HepG2 (cell line): Measurements from ENCODE around the gene ZNF48. TPM values are rescaled to one million over a fixed set of nuclear protein-coding genes. Genes with fewer than 3 reads are reported as not detected.
A peak's percentile ranks its signal among the peaks of the same experiment; 100 is the strongest.

Experiments used
- ARNT2 ChIP-seq: sonication (generic); formaldehyde crosslinking; IDR thresholded peaks from 2 replicates; pipeline ENCODE4 v1.8.0; 2022; ENCODE audit warnings: mild to moderate bottlenecking, low read depth, missing genetic modification reagents, moderate library complexity
- ATRX ChIP-seq: sonication (generic); formaldehyde crosslinking; IDR thresholded peaks from 2 replicates; pipeline ENCODE4 v1.4.0; 2020; ENCODE audit warnings: missing genetic modification reagents, borderline replicate concordance
- CBFB ChIP-seq: sonication (generic); formaldehyde crosslinking; IDR thresholded peaks from 2 replicates; pipeline ENCODE4 v1.4.0; 2020; ENCODE audit warnings: missing genetic modification reagents
- FOXO4 ChIP-seq: sonication (generic); formaldehyde crosslinking; conservative IDR thresholded peaks from 2 replicates; pipeline ENCODE4 v1.8.1; 2023; ENCODE audit warnings: missing genetic modification reagents
- GATAD2A ChIP-seq: IDR thresholded peaks from 2 replicates; pipeline ENCODE4 v1.6.1; 2016
- HNF4G ChIP-seq, 2 experiments: sonication (generic) in 1 of 2; formaldehyde crosslinking in 1 of 2; IDR thresholded peaks; 2 replicates each; pipeline versions ENCODE4 v1.4.0 to v1.6.1; 2011 to 2020; ENCODE audit warnings: borderline replicate concordance in 2 of 2, low read depth in 2 of 2, mild to moderate bottlenecking in 2 of 2, low read length in 1 of 2, missing genetic modification reagents in 1 of 2, moderate library complexity in 1 of 2
- KLF13 ChIP-seq: sonication (generic); formaldehyde crosslinking; IDR thresholded peaks from 2 replicates; pipeline ENCODE4 v1.4.0; 2020; ENCODE audit warnings: mild to moderate bottlenecking, missing genetic modification reagents
- NCOR1 ChIP-seq: fragments of 200-600 bp; sonication (generic); IDR thresholded peaks from 2 replicates; pipeline ENCODE4 v1.7.0; 2017; ENCODE audit warnings: antibody characterized with exemption, low read length, borderline replicate concordance
- PAXIP1 ChIP-seq: sonication (generic); formaldehyde crosslinking; conservative IDR thresholded peaks from 2 replicates; pipeline ENCODE4 v1.4.0; 2020; ENCODE audit warnings: mild to moderate bottlenecking, missing genetic modification reagents, moderate library complexity
- PLSCR1 ChIP-seq: sonication (generic); formaldehyde crosslinking; IDR thresholded peaks from 2 replicates; pipeline ENCODE4 v1.5.0; 2020; ENCODE audit warnings: missing genetic modification reagents, mild to moderate bottlenecking, borderline replicate concordance
- RCOR2 ChIP-seq: IDR thresholded peaks from 2 replicates; pipeline ENCODE4 v1.6.1; 2016; ENCODE audit warnings: missing biosample characterization, missing genetic modification reagents
- STAG1 ChIP-seq: sonication (generic); formaldehyde crosslinking; IDR thresholded peaks from 2 replicates; pipeline ENCODE4 v1.4.0; 2020; ENCODE audit warnings: missing genetic modification reagents
- ZBTB37 ChIP-seq: sonication (generic); formaldehyde crosslinking; IDR thresholded peaks from 2 replicates; pipeline ENCODE4 v1.4.0; 2020; ENCODE audit warnings: mild to moderate bottlenecking, missing genetic modification reagents
- ZNF18 ChIP-seq: sonication (generic); formaldehyde crosslinking; IDR thresholded peaks from 2 replicates; pipeline ENCODE4 v1.8.0; 2022; ENCODE audit warnings: mild to moderate bottlenecking, missing genetic modification reagents; ENCODE audit not compliant: insufficient replicate concordance
- ZNF205 ChIP-seq: IDR thresholded peaks from 2 replicates; pipeline ENCODE4 v1.6.1; 2018; ENCODE audit warnings: missing biosample characterization, missing genetic modification reagents
- ZNF207 ChIP-seq: fragments of 450-650 bp; IDR thresholded peaks from 2 replicates; pipeline ENCODE4 v1.6.1; 2016; ENCODE audit warnings: antibody characterized with exemption, borderline replicate concordance
- ZNF382 ChIP-seq: sonication (generic); formaldehyde crosslinking; IDR thresholded peaks from 2 replicates; pipeline ENCODE4 v1.5.0; 2020; ENCODE audit warnings: missing genetic modification reagents, mild to moderate bottlenecking, borderline replicate concordance
- ZNF709 ChIP-seq: sonication (generic); formaldehyde crosslinking; IDR thresholded peaks from 2 replicates; pipeline ENCODE4 v1.5.0; 2020; ENCODE audit warnings: mild to moderate bottlenecking, missing genetic modification reagents
- ZSCAN21 ChIP-seq: sonication (generic); formaldehyde crosslinking; IDR thresholded peaks from 2 replicates; pipeline ENCODE4 v1.8.0; 2022; ENCODE audit warnings: mild to moderate bottlenecking, missing genetic modification reagents, moderate library complexity, borderline replicate concordance
- polyA plus RNA-seq, 8 experiments: library from polyadenylated mRNA; depleted of rRNA in 3 of 8; stranded (reverse) in 7 of 8; unstranded in 1 of 8; fragments of >200 nt; fragmentation: Illumina TruSeq in 4 of 8; extraction: Trizol in 4 of 8; gene quantifications; 2 replicates each; pipeline versions ENCODE4 v1.2.1 to v1.2.3, GENCODE V29; 2011 to 2016; ENCODE audit warnings: low read depth in 4 of 8, missing spikeins in 1 of 8, mixed read lengths in 1 of 8; ENCODE audit not compliant: insufficient read depth in 1 of 8
- total RNA-seq, 5 experiments: library from RNA; depleted of rRNA; stranded (reverse); fragments of >200 nt; fragmentation: Illumina TruSeq; extraction: Trizol; gene quantifications; 2 replicates each; pipeline ENCODE4 v1.2.3, GENCODE V29; 2016; ENCODE audit warnings: low read depth in 1 of 5

The ZNF48 gene
- total and polyA plus RNA-seq, 2 of the 13 experiments (the other 11 are each of a cell fraction or from before 2014, with no cell fraction given) = 9.9 to 12.3 TPM

GRCh38 chr16:30437511-30438046, 42.4 kb downstream of the ZNF48 start (continued):
- TF ChIP-seq PAXIP1 (CRISPR knock-in tag) (peak; percentile 92), RCOR2 (CRISPR knock-in tag) (peak; percentile 81), STAG1 (no peak), HNF4G (IDR thresholded peaks at IDR 0.05; ENCODE audit: borderline replicate concordance, low read depth, low read length) (0 out of 2 replicates have a peak, but pooled peaks have one; percentile 25), HNF4G (CRISPR knock-in tag; IDR thresholded peaks at IDR 0.05; ENCODE audit: borderline replicate concordance, low read depth) (no peak), ZBTB37 (CRISPR knock-in tag) (0 out of 2 replicates have a peak, but pooled peaks have one; percentile 18), NCOR1 (0 out of 2 replicates have a peak, but pooled peaks have one; percentile 42), ZNF207 (no peak), ZNF18 (peak; percentile 88), KLF13 (CRISPR knock-in tag) (no peak), ZNF382 (CRISPR knock-in tag) (no peak), ZSCAN21 (CRISPR knock-in tag) (no peak), ATRX (CRISPR knock-in tag) (no peak), FOXO4 (CRISPR knock-in tag) (no peak), PLSCR1 (no peak), ZNF709 (CRISPR knock-in tag) (peak; percentile 50; the same call in 1 of the 2 replicates), ZNF205 (CRISPR knock-in tag) (no peak; the same call in 1 of the 2 replicates), CBFB (no peak), ARNT2 (CRISPR knock-in tag) (0 out of 2 replicates have a peak, but pooled peaks have one; percentile 19), GATAD2A (CRISPR knock-in tag) (peak; percentile 84)
